Activated naive CD4-positive, alpha-beta T cell treated with anti-CD3 and anti-CD28 coated beads, Interleukin-2, amount 10 ng/mL, durations not matched to agents 7 days and 5 days (primary cell): ENCODE data around the gene FLYWCH2.
A peak's percentile ranks its signal among the peaks of the same experiment; 100 is the strongest.

ENCODE experiments used
- CTCF ChIA-PET: fragments of 350-600 bp; sonication (Branson Sonifier 250); formaldehyde crosslinking; loops from one replicate; lab custom pipeline; 2021; ENCODE audit warnings: antibody characterized with exemption; lab: Charles Lee
- DNase-seq: peaks from one replicate; pipeline ENCODE4 v3.0.0-alpha.2; 2020
- H3K27ac Mint-ChIP-seq: one replicate; pipeline ENCODE4 v1.8.0; 2021; ENCODE audit warnings: mild to moderate bottlenecking, moderate library complexity, mixed read lengths
- H3K27me3 Mint-ChIP-seq: one replicate; pipeline ENCODE4 v1.8.0; 2021; ENCODE audit warnings: mild to moderate bottlenecking, mixed read lengths
- H3K36me3 Mint-ChIP-seq: one replicate; pipeline ENCODE4 v1.8.0; 2021; ENCODE audit warnings: mixed read lengths
- H3K4me1 Mint-ChIP-seq: one replicate; pipeline ENCODE4 v1.8.0; 2021; ENCODE audit warnings: mixed read lengths
- H3K4me3 Mint-ChIP-seq: one replicate; pipeline ENCODE4 v1.8.0; 2021; ENCODE audit warnings: mild to moderate bottlenecking, moderate library complexity, mixed read lengths
- H3K9me3 Mint-ChIP-seq: one replicate; pipeline ENCODE4 v1.8.0; 2021; ENCODE audit warnings: mixed read lengths

Gene FLYWCH2

GRCh38 chr16:2882650-2883457, at the start of gene FLYWCH2:
Gene FLYWCH2, plus strand, starts transcription at chr16:2883215. Its CDS starts 13,235 bp downstream, at chr16:2896450.
- Mint-ChIP-seq H3K4me1 (peaks cover 20% of the 10 kb centered on the region), H3K27me3 (peaks cover 5% of the 10 kb centered on the region), H3K4me3 (peak within 1 kb of the TSS; percentile 84), H3K27ac (peak within 1 kb of the TSS; percentile 94), H3K36me3 (no peaks in the 10 kb centered on the region), H3K9me3 (peaks cover 7% of the 10 kb centered on the region)
- peak; percentile 100 for DNase-seq
- CTCF ChIA-PET: interaction anchor here (0.7 to 2.1 kb wide), 10 partner anchors 9 to 87 kb away, joined by 3 to 12 read pairs (median 4); partner anchors contain the start of gene FLYWCH1

GRCh38 chr16:2833776-2834175, 49.2 kb upstream of the FLYWCH2 start:
- Mint-ChIP-seq H3K36me3 (no peaks in the 10 kb centered on the region), H3K27me3 (peaks cover 34% of the 10 kb centered on the region), H3K27ac (no peak overlapping the region), H3K4me1 (peaks cover 5% of the 10 kb centered on the region), H3K4me3 (no peak overlapping the region), H3K9me3 (no peaks in the 10 kb centered on the region)
- CTCF ChIA-PET: no interaction called here
- DNase-seq: no peak

- Mint-ChIP-seq H3K9me3 (no peaks in the 10 kb centered on the region), H3K27me3 (peaks cover 38% of the 10 kb centered on the region), H3K36me3 (no peaks in the 10 kb centered on the region), H3K4me1 (peaks cover 7% of the 10 kb centered on the region), H3K27ac (no peak overlapping the region), H3K4me3 (no peak overlapping the region)
- no peak for DNase-seq
- CTCF ChIA-PET: no interaction called here
These were observed 48.0 kb upstream of the FLYWCH2 start for GRCh38 chr16:2834968-2835367.

GRCh38 chr16:2835638-2836493, 47.1 kb upstream of the FLYWCH2 start:
- no peak overlapping the region for H3K4me3 Mint-ChIP-seq
- H3K27me3 Mint-ChIP-seq: peaks cover 38% of the 10 kb centered on the region
- H3K27ac Mint-ChIP-seq: no peak overlapping the region
- DNase-seq: no peak
- no peaks in the 10 kb centered on the region for H3K9me3 Mint-ChIP-seq
- no peaks in the 10 kb centered on the region for H3K36me3 Mint-ChIP-seq
- peaks cover 10% of the 10 kb centered on the region for H3K4me1 Mint-ChIP-seq
- CTCF ChIA-PET: no interaction called here

GRCh38 chr16:2836646-2837508, 46.1 kb upstream of the FLYWCH2 start:
- H3K27me3 Mint-ChIP-seq: peaks cover 41% of the 10 kb centered on the region
- no peak for DNase-seq
- no peak overlapping the region for H3K27ac Mint-ChIP-seq
- H3K9me3 Mint-ChIP-seq: no peaks in the 10 kb centered on the region
- peaks cover 17% of the 10 kb centered on the region for H3K4me1 Mint-ChIP-seq
- CTCF ChIA-PET: no interaction called here
- H3K36me3 Mint-ChIP-seq: no peaks in the 10 kb centered on the region
- H3K4me3 Mint-ChIP-seq: no peak overlapping the region

- Mint-ChIP-seq H3K4me1 (peaks cover 28% of the 10 kb centered on the region), H3K4me3 (no peak overlapping the region), H3K36me3 (no peaks in the 10 kb centered on the region), H3K27ac (no peak overlapping the region), H3K9me3 (no peaks in the 10 kb centered on the region), H3K27me3 (peaks cover 35% of the 10 kb centered on the region)
- CTCF ChIA-PET: interaction anchor here (0.8 to 3.5 kb wide), 20 partner anchors 9 to 88 kb away, joined by 3 to 95 read pairs (median 5); partner anchors contain the start of genes FLYWCH2 and ZG16B
- DNase-seq: peak; percentile 67
These were observed 44.1 kb upstream of the FLYWCH2 start for GRCh38 chr16:2838928-2839327.

- H3K27me3 Mint-ChIP-seq: peaks cover 34% of the 10 kb centered on the region
- H3K9me3 Mint-ChIP-seq: no peaks in the 10 kb centered on the region
- H3K4me1 Mint-ChIP-seq: peaks cover 28% of the 10 kb centered on the region
- DNase-seq: no peak
- CTCF ChIA-PET: interaction anchor here (0.5 to 3.5 kb wide), 16 partner anchors 9 to 389 kb away, joined by 3 to 95 read pairs (median 5); partner anchors contain the start of genes FLYWCH2 and ZG16B
- no peak overlapping the region for H3K27ac Mint-ChIP-seq
- no peak overlapping the region for H3K4me3 Mint-ChIP-seq
- H3K36me3 Mint-ChIP-seq: no peaks in the 10 kb centered on the region
These were observed 43.2 kb upstream of the FLYWCH2 start for GRCh38 chr16:2839650-2840450.

GRCh38 chr16:2840914-2841313, 42.1 kb upstream of the FLYWCH2 start:
- CTCF ChIA-PET: interaction anchor here (3.5 kb wide), 1 partner anchor 29 kb away, joined by 95 read pairs; no protein-coding TSS in a partner anchor
- Mint-ChIP-seq H3K4me1 (peaks cover 31% of the 10 kb centered on the region), H3K27me3 (peaks cover 27% of the 10 kb centered on the region), H3K4me3 (no peak overlapping the region), H3K27ac (no peak overlapping the region), H3K9me3 (no peaks in the 10 kb centered on the region), H3K36me3 (no peaks in the 10 kb centered on the region)
- DNase-seq: no peak

- Mint-ChIP-seq H3K9me3 (no peaks in the 10 kb centered on the region), H3K27ac (no peak overlapping the region), H3K4me3 (no peak overlapping the region), H3K27me3 (peaks cover 21% of the 10 kb centered on the region), H3K36me3 (no peaks in the 10 kb centered on the region), H3K4me1 (peaks cover 35% of the 10 kb centered on the region)
- CTCF ChIA-PET: interaction anchor here (1.3 to 4.7 kb wide), 2 partner anchors 25 to 26 kb away, joined by 5 to 30 read pairs; no protein-coding TSS in a partner anchor
- DNase-seq: no peak
These were observed 41.2 kb upstream of the FLYWCH2 start for GRCh38 chr16:2841606-2842339.

- H3K36me3 Mint-ChIP-seq: no peaks in the 10 kb centered on the region
- H3K27ac Mint-ChIP-seq: peak overlapping the region; percentile 70
- H3K4me1 Mint-ChIP-seq: peaks cover 38% of the 10 kb centered on the region
- no peak overlapping the region for H3K4me3 Mint-ChIP-seq
- DNase-seq: peak; percentile 70
- CTCF ChIA-PET: interaction anchor here (1.3 to 4.7 kb wide), 2 partner anchors 24 to 26 kb away, joined by 5 to 30 read pairs; no protein-coding TSS in a partner anchor
- H3K9me3 Mint-ChIP-seq: no peaks in the 10 kb centered on the region
- peaks cover 21% of the 10 kb centered on the region for H3K27me3 Mint-ChIP-seq
These were observed 40.5 kb upstream of the FLYWCH2 start for GRCh38 chr16:2842340-2843000.

GRCh38 chr16:2843526-2843925, 39.5 kb upstream of the FLYWCH2 start:
- peaks cover 18% of the 10 kb centered on the region for H3K27me3 Mint-ChIP-seq
- H3K4me1 Mint-ChIP-seq: peaks cover 38% of the 10 kb centered on the region
- CTCF ChIA-PET: interaction anchor here (4.7 kb wide), 1 partner anchor 25 kb away, joined by 30 read pairs; no protein-coding TSS in a partner anchor
- H3K27ac Mint-ChIP-seq: peak overlapping the region; percentile 8
- H3K9me3 Mint-ChIP-seq: no peaks in the 10 kb centered on the region
- H3K36me3 Mint-ChIP-seq: no peaks in the 10 kb centered on the region
- no peak overlapping the region for H3K4me3 Mint-ChIP-seq
- DNase-seq: no peak

- H3K4me1 Mint-ChIP-seq: peaks cover 31% of the 10 kb centered on the region
- DNase-seq: no peak
- no peak overlapping the region for H3K4me3 Mint-ChIP-seq
- CTCF ChIA-PET: interaction anchor here (1.3 to 4.7 kb wide), 3 partner anchors 16 to 23 kb away, joined by 3 to 30 read pairs (median 5); no protein-coding TSS in a partner anchor
- peaks cover 28% of the 10 kb centered on the region for H3K27me3 Mint-ChIP-seq
- no peaks in the 10 kb centered on the region for H3K9me3 Mint-ChIP-seq
- no peak overlapping the region for H3K27ac Mint-ChIP-seq
- no peaks in the 10 kb centered on the region for H3K36me3 Mint-ChIP-seq
These were observed 37.9 kb upstream of the FLYWCH2 start for GRCh38 chr16:2845116-2845515.
